GM18951 (cell line): ENCODE results near the gene INHA.

ENCODE experiments used
- POLR2A ChIP-seq: IDR thresholded peaks from 4 replicates; pipeline ENCODE4 v1.6.1; 2011; ENCODE audit warnings: mild to moderate bottlenecking; ENCODE audit not compliant: insufficient read length, insufficient read depth; ENCODE audit errors: extremely low read depth
- in situ Hi-C: fragments of 300-500 bp; cut with MboI; formaldehyde crosslinking; loops from one replicate; pipeline ENCODE4 v1.12.0; 2022; ENCODE audit warnings: low sequenced_read_pairs, mixed read lengths, inconsistent platforms; ENCODE audit not compliant: unreplicated experiment

Gene INHA

GRCh38 chr2:219565130-219566080, 6.7 kb upstream of the INHA start:
- TF ChIP-seq POLR2A, result no peak
- in situ Hi-C loops, result no loop called here

- in situ Hi-C loops, result no loop called here
- TF ChIP-seq POLR2A, result no peak
These were observed 5.5 kb upstream of the INHA start for GRCh38 chr2:219566640-219567039.

- TF ChIP-seq POLR2A, result no peak
- in situ Hi-C loops, result no loop called here
These were observed 5.0 kb upstream of the INHA start for GRCh38 chr2:219567131-219567530.

GRCh38 chr2:219567791-219568361, 4.2 kb upstream of the INHA start:
- in situ Hi-C loops, result no loop called here
- TF ChIP-seq POLR2A, result no peak

- in situ Hi-C loops, result no loop called here
- no peak for TF ChIP-seq POLR2A
These were observed 3.1 kb upstream of the INHA start for GRCh38 chr2:219569041-219569440.

GRCh38 chr2:219569635-219570034, 2.5 kb upstream of the INHA start:
- TF ChIP-seq POLR2A, result no peak
- in situ Hi-C loops, result no loop called here

GRCh38 chr2:219570194-219570923, 1.8 kb upstream of the INHA start:
- no peak for TF ChIP-seq POLR2A
- in situ Hi-C loops, result no loop called here

- TF ChIP-seq POLR2A, result no peak
- in situ Hi-C loops, result no loop called here
These were observed 1.2 kb upstream of the INHA start for GRCh38 chr2:219570924-219571310.

- in situ Hi-C loops, result no loop called here
- TF ChIP-seq POLR2A, result no peak
These were observed 536 bp upstream of the INHA start, which contains the start of gene OBSL1 for GRCh38 chr2:219571311-219572236. OBSL1 (minus strand) TSS chr2:219571539; CDS start chr2:219571232, 307 bp downstream.

- in situ Hi-C loops, result no loop called here
- TF ChIP-seq POLR2A, result no peak
These were observed 1.1 kb downstream of the INHA start for GRCh38 chr2:219573166-219573565.

- in situ Hi-C loops, result no loop called here
- TF ChIP-seq POLR2A, result no peak
These were observed 2.6 kb downstream of the INHA start for GRCh38 chr2:219574484-219575311.
